Brain pericyte (primary cell): ENCODE data around the gene CNBP.

ENCODE experiments used
- DNase-seq: peaks from one replicate; pipeline ENCODE4 v3.0.0-alpha.2; 2012; ENCODE audit warnings: low read depth, low spot score

The CNBP gene

DNA sequence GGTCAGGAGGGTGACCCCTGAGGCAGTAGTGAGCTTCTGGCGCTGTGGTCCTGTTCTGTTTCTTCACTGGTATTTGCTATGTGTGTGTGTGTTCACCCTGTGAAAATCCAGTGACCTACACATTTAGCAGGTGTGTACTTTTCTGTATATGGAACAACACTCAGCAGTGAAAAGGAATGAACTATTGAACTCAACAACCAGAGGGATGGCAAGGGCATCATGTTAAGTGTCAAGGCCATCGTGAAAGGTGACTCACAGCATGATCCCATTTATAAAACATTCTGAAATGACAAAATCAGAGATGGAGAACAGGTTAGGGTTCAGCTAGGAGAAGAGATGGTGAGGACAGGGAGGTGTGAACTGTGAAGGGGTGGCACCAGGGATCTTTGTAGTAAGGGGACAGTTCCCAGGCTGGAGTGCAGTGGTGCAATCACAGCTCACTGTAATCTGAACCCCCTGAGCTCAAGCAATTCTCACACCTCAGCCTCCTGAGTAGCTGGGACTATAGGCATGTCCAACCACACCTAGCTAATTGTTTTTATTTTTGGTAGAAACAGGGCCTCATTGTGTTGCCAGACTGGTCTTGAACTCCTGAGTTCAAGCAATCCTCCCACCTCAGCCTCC, 52.1 kb downstream of the CNBP start:
- no peak for DNase-seq

DNA sequence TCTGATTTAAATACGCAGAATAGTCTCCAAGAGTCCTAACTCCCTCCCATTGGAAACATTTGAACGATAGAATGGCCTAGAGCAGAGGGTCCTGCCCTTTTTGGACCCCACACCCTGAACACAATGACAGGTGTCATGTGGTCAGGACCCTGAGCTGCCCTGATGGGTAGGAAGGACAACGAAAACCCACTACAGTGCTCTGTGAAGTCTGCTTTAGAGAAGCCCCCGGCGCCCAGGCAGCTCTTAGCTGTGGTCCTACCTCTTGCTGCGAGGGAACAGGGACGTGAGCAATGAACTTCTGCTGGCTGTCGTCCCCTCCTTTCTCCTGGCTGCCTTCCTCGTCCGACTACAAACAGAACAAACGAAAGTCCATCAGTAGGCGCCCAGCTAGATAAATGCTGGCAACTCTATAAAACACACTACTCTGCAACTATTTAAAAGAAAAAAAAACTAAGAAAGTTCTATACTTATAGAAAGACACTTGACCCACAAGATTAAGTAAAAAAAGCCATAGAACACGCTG, 53.3 kb downstream of the CNBP start:
- DNase-seq = no peak

DNA sequence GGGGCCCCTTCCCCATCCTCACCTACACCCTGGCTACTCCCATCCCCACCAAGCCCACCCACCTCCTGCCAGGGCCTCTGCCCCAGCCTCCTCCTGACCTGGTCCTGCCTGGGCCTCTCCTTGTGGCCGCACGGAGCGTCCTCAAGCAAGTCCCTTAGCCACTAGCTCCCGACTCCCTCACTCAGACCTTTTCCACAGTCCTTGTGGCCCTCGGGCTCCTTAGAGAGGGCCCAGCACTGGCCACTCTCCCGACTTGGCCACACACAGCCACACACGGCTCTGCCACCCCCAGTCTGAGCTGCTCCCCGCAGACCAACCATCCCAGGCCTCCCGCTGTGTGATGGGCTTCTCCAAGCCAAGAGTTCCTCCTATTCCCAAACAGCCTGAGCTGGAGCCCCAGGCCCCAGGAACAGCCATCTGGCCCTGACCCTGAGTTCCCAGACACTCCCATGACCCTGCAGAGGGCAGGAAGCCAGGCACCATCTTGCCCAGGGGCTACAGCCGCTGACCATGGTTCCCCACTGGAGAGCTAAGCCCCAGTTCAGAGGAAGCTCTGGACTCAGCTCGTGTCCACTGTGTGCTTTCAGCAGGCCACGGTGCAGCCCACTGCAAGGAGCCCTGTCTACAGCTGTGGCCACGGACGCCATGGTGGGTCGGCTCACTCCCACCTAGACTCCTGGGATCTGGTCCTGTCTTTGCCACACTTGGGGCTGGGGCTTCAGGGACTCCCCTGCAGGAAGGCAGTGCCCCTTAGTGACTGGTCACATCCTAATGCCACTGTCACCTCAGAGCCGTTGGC, 55.1 kb downstream of the CNBP start:
- no peak for DNase-seq

DNA sequence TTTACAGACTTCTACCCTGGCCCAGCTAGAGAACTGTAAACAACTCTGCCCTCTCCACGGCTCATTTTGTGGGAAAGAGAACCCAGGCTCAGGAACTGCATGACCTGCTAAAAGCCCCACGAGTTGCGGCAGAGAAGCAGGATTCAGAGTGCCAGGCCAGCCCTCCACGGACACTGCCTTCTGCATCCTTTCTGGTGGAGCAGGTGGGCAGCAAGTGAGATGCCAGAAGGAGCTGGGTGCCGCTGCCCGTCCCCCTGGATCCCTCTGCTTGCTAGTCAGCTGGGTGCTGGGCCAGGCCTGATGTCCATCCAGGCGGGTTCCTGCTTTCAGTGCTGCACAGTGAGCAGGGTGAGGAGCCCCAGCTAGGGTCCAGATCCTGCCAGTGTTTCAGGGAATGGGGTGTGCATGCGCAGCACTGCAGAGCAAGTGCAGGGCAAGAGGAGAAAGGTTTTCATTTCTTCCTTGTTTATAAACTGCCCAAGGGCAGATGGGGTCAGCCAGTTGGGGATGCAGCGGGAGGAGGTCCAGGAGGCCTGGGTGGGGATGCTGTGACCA, 56.9 kb downstream of the CNBP start:
- DNase-seq = no peak

DNA sequence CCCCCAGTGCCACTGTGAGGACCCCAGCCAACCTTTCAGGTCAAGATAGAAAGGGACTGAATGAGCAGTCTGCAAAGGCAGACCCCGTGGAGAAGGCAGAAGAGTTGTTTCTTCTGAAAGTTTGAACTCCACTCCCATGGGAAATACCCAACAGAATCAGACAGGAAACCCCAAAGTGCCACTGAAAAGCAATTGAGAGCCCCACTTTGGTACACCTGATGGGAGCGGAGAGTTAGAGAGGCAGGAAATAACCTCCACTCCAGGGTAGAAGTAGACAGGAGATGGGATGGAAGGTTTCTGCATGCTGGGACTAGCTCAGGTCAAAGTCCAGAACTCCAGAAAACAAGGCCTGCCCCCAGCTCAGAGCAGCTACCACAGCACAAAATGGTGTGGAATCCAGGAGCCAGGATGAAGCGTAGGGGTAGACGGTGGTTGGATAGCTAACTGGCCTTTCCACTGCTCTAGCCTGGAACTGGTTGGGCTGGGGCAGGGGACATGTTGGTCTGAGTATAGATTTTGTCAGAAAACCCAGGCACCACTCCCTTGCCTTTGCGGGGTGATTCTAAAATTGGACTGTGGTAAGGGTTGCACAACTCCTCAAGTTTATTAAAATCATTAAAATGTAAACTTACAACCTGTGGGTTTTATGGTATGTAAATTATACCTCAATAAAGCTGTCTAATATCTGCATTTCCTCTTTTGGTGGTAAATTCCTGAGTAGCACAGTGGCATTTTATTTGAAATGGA, 60.2 kb downstream of the CNBP start:
- no peak for DNase-seq

DNA sequence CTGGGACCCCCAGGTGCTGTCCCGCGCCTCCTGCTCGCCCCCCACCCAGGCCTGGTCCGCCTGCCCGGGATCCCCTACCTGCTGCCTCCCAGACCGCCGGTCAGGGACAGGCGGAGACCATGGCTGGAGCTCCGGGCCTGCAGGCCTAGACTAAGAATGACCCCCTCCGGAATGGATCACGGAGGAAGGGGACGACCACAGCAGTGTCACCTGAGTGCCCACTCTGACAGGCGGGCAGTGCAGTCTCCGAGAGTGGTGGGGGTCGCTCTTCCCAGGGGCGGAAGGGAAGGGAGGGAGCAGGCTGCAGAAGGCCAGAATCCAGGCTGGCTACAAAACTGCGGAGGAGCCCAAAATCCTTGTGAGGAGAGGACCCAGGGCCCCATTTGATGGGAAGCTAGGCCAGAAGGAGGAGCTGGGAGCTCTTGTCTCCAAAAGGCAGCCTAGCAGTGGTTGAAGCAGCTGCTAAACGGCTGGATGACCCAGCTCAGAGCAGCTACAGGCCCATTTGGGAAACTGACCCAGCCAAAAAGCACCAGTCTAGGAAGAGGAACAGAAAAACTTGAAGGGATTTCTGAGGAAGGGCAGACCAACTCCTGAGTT, 61.2 kb downstream of the CNBP start:
- no peak for DNase-seq

DNA sequence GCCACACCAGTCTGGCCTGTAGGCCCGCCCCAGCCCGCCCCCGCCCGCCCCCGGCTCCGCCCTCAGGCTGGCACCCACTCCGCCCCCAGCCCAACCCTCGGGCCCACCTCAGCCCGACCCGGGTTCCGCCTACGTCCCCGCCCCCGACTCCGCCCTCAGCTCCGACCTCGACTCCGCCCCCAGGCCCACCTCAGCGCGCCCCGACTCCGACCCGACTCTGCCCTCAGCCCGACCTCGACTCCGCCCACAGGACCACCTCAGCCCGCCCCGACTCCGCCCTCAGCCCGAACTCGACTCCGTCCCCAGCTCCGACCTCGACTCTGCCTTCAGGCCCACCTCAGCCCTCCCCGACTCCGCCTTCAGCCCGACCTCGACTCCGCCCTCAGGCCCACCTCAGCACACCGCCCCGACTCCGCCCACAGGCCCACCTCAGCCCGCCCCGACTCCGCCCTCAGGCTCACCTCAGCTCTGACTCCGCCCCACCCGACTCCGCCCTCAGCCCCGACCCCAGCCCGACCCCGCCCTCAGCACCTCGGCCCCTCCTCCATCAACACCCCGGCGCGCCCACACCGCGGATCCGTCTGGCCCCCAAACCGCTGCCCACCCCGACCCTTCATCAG, 61.8 kb downstream of the CNBP start, which contains the start of gene RAB43:
Gene RAB43, minus strand, starts transcription at position 13 of the 620 bp plus-strand sequence. CDS start 315 bp downstream, outside the sequence.
- DNase-seq = peak; percentile 56

DNA sequence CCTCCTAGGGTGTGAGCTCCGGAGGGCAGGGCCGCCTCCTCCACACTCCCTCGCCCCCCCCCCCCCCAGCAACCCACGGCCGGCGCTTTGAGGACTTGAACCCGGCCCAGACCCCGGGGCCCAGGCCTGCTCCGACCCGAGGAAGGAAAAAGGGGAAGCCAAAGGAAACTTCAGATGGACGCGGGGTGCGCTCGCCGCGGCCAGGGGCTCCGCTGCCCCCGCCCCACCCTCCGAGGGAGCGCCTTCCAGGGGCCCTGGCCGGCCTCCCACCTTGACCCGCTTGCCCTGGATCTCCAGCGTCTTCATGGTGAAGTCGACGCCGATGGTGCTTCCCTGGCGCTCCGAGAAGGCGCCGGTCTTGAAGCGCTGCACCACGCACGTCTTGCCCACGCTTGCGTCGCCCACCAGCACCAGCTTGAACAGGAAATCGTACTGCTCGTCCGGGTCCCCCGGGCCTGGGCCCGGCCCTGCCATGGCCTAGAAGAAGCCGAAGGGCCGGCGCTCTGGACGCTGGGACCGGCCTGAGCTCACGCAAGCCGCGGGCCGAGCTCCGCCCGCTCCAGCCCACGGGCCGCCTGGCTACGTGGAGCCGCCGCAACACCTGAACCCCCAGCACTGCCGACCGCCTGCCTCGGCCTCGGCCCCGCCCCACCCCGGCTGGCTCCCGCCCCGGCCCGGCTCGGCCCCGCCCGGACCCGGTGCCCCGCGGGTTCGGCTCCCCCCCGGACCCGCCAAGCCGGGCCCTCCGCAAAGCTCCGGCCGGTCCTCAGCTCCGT, 62.5 kb downstream of the CNBP start:
- no peak for DNase-seq

DNA sequence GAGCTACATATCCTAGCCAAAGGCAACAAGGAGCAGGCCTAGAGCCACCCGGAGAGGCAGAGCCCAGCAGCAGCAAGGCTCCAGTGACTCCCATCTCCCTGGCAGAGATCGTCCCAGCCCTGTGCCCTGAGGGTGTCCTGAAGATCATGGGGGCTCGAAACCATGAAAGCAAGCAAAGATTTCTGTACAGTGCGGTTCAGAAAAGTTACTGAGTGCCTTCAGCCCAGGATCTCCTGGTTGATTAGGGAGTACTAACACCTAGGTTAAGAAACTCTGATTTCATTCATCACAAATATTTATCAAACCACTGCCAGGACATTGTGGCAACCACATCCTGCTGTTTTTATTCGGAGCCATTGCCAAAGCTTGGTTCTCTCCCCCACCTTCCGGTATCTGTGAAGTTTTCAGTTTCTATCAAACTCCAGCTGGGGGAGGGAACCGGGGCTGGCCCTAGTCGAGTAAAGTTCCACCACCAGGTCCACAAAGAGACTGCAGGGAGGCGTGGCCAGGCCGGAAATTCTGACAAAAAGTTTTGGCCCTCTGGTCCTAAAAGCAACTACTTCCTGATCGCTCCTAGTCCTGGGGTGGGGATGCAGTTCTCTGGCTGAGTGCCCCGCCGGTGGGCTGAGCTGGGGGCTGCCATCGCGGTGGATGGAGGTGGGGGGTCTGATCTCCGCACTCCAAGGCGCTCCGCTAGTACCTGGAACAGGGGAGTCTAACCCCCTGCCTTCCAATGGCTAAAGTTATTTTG, 63.3 kb downstream of the CNBP start:
- peak; percentile 26 for DNase-seq

DNA sequence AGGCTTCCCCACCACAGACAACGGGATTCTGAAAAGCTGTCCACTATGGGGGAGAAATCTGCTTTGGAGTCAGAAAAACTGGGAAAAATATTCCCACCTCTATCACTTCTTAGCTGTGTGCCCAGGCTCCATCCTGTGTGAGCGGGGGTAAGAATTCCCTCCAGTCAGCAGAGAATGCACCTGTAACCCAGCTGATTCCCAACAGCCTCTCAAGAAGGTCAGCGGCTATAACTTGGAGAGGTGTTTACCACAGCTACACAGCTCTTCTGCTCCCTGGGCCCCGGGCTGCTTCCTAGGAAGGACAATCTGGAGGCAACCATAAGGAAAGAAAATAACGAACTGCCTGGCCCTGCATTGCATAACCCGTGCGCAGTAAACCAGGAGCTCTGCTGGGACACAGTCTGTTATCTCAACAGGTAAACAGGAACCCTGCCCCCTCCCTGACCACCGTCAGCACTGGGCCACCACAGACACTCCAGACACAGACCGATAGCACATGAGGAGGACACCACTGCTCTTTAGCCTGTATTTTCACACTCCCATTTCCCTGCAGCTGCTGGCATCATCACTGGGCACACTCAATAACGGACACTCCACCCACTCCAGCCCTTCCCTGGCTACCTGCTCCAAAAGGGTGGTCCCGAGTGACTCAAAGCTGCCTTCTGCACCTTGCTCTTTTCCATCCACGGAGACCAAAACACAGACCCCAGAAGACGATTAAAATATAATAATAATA, 64.2 kb downstream of the CNBP start:
- no peak for DNase-seq

DNA sequence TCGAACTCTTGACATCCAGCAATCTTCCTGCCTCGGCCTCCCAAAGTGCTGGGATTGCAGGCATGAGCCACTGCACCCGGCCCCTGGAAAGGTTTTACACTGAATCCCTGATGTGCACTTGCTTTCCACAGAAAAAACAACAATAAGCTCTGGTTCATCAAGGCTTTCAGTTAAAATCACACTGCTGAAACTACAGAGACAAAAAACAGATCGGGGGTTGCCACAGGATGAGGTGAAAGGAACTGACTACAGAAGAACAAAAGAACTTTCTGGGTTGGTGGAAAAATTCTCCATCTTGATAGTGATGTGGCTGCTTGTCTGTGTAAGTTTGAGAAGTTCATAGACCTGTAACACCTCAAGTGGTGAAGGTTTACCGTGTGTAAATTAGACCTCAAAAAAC, 65.0 kb downstream of the CNBP start:
- no peak for DNase-seq
